H1 (cell line): Measurements from ENCODE around the gene CPNE5. TPM values are rescaled to one million over a fixed set of nuclear protein-coding genes. Genes with fewer than 3 reads are reported as not detected.

ENCODE experiments used
- CTCF ChIA-PET: fragments of 300-600 bp; sonication (Branson Sonifier 250); formaldehyde crosslinking; loops from one replicate; lab custom pipeline; 2021; ENCODE audit not compliant: partially characterized antibody; lab: Charles Lee
- POLR2A ChIA-PET: fragments of 300-600 bp; sonication (Branson Sonifier 250); formaldehyde crosslinking; loops from one replicate; lab custom pipeline; 2021; ENCODE audit warnings: inconsistent platforms; ENCODE audit not compliant: partially characterized antibody; lab: Charles Lee
- DNase-seq, 2 experiments: peaks; one replicate each; pipeline versions ENCODE4 v3.0.0 to v3.0.0-alpha.2; 2010 to 2022; ENCODE audit warnings: low spot score in 2 of 2, low read depth in 1 of 2, mixed read lengths in 1 of 2
- FAIRE-seq: peaks from 2 replicates; lab custom pipeline; 2011; peaks lifted over from hg19 to GRCh38; lab: Jason Lieb, UNC
- H2AFZ ChIP-seq: 2 replicates; pipeline ENCODE4 v1.8.1; 2012; ENCODE audit warnings: low read length, inconsistent platforms
- H2AK5ac ChIP-seq: 2 replicates; pipeline ENCODE4 v1.6.1; 2013; ENCODE audit warnings: low read depth, low read length
- H2BK120ac ChIP-seq: replicated peaks from 2 replicates; pipeline ENCODE3; 2013; ENCODE audit warnings: low read depth, low read length, inconsistent platforms
- H2BK12ac ChIP-seq: 2 replicates; pipeline ENCODE4 v1.6.1; 2013; ENCODE audit warnings: low read depth, low read length
- H2BK15ac ChIP-seq: 2 replicates; pipeline ENCODE4 v1.6.1; 2013; ENCODE audit warnings: low read length
- H2BK20ac ChIP-seq: 2 replicates; pipeline ENCODE4 v1.6.1; 2013; ENCODE audit warnings: low read length
- H2BK5ac ChIP-seq: 2 replicates; pipeline ENCODE4 v1.6.1; 2013; ENCODE audit warnings: low read depth, low read length
- H3K14ac ChIP-seq: 2 replicates; pipeline ENCODE4 v1.6.1; 2013; ENCODE audit warnings: inconsistent platforms; ENCODE audit not compliant: insufficient read length
- H3K18ac ChIP-seq: 2 replicates; pipeline ENCODE4 v1.6.1; 2013; ENCODE audit warnings: low read length; ENCODE audit errors: extremely low read depth
- H3K23ac ChIP-seq: 2 replicates; pipeline ENCODE4 v1.6.1; 2013; ENCODE audit warnings: inconsistent platforms; ENCODE audit not compliant: insufficient read length
- H3K23me2 ChIP-seq: 2 replicates; pipeline ENCODE4 v1.6.1; 2013; ENCODE audit warnings: low read depth, low read length
- H3K27ac ChIP-seq: 2 replicates; pipeline ENCODE4 v1.6.1; 2011; ENCODE audit warnings: low read depth, low read length, inconsistent platforms
- H3K27me3 ChIP-seq, 4 experiments: replicated peaks in 1 of 4; 1 replicate in 1 of 4; 2 replicates in 3 of 4; pipeline versions ENCODE4 v1.6.1 to v1.8.1; 2011 to 2013; ENCODE audit warnings: low read length in 3 of 4, mild to moderate bottlenecking in 3 of 4, inconsistent platforms in 2 of 4, mixed read lengths in 2 of 4, moderate library complexity in 1 of 4; ENCODE audit not compliant: control insufficient read depth in 3 of 4, insufficient read depth in 3 of 4; ENCODE audit errors: extremely low read depth in 1 of 4
- H3K36me3 ChIP-seq, 4 experiments: 2 replicates each; pipeline versions ENCODE4 v1.6.1 to v1.8.1; 2011 to 2013; ENCODE audit warnings: mild to moderate bottlenecking in 4 of 4, low read length in 3 of 4, moderate library complexity in 2 of 4, control low read depth in 1 of 4, inconsistent platforms in 1 of 4; ENCODE audit not compliant: insufficient read depth in 4 of 4, control insufficient read depth in 2 of 4
- H3K4ac ChIP-seq: replicated peaks from 2 replicates; pipeline ENCODE3; 2013; ENCODE audit warnings: low read length, low read depth, mixed read lengths, inconsistent platforms; ENCODE audit not compliant: insufficient read length
- H3K4me1 ChIP-seq, 4 experiments: replicated peaks in 1 of 4; 1 replicate in 1 of 4; 2 replicates in 3 of 4; pipeline versions ENCODE4 v1.6.1 to v1.8.1; 2011 to 2013; ENCODE audit warnings: low read length in 3 of 4, inconsistent platforms in 2 of 4, mixed read lengths in 1 of 4; ENCODE audit not compliant: insufficient read depth in 4 of 4, control insufficient read depth in 3 of 4
- H3K4me2 ChIP-seq, 2 experiments: 2 replicates each; pipeline versions ENCODE4 v1.6.1 to v1.8.1; 2011 to 2013; ENCODE audit warnings: low read depth in 2 of 2, low read length in 2 of 2, control low read depth in 1 of 2, inconsistent platforms in 1 of 2, mild to moderate bottlenecking in 1 of 2; ENCODE audit not compliant: insufficient read depth in 1 of 2
- H3K4me3 ChIP-seq, 4 experiments: fragments of 200-600, 300-600 bp in 1 of 4; sonication (generic), shearing (Covaris generic), sonication (Bioruptor Twin) in 1 of 4; 2 replicates each; pipeline versions ENCODE4 v1.5.1 to v1.8.1; 2011 to 2016; ENCODE audit warnings: low read length in 4 of 4, low read depth in 3 of 4, control low read depth in 2 of 4, inconsistent platforms in 2 of 4, mild to moderate bottlenecking in 2 of 4, mixed read lengths in 1 of 4, moderate library complexity in 1 of 4; ENCODE audit not compliant: insufficient read depth in 2 of 4; ENCODE audit errors: extremely low read depth in 1 of 4
- H3K56ac ChIP-seq: replicated peaks from 2 replicates; pipeline ENCODE3; 2013; ENCODE audit warnings: low read depth, mild to moderate bottlenecking, mixed read lengths, low read length, inconsistent platforms; ENCODE audit not compliant: insufficient read length
- H3K79me1 ChIP-seq: 2 replicates; pipeline ENCODE4 v1.6.1; 2013; ENCODE audit warnings: low read depth, low read length, control low read depth
- H3K79me2 ChIP-seq, 2 experiments: 2 replicates each; pipeline versions ENCODE4 v1.6.1 to v1.8.1; 2012 to 2013; ENCODE audit warnings: low read length in 2 of 2, mild to moderate bottlenecking in 2 of 2, inconsistent platforms in 1 of 2; ENCODE audit not compliant: insufficient read depth in 2 of 2, control insufficient read depth in 1 of 2
- H3K9ac ChIP-seq, 4 experiments: replicated peaks in 1 of 4; 1 replicate in 1 of 4; 2 replicates in 3 of 4; pipeline versions ENCODE4 v1.6.1 to v1.8.1; 2011 to 2013; ENCODE audit warnings: low read depth in 3 of 4, low read length in 3 of 4, control low read depth in 2 of 4, mild to moderate bottlenecking in 2 of 4, moderate library complexity in 2 of 4, inconsistent platforms in 1 of 4; ENCODE audit errors: extremely low read depth in 1 of 4
- H3K9me3 ChIP-seq, 2 experiments: 2 replicates each; pipeline versions ENCODE4 v1.6.1 to v1.8.1; 2012 to 2013; ENCODE audit warnings: mild to moderate bottlenecking in 2 of 2, moderate library complexity in 2 of 2, control low read depth in 1 of 2, inconsistent platforms in 1 of 2, low read depth in 1 of 2, low read length in 1 of 2, mixed read lengths in 1 of 2; ENCODE audit not compliant: insufficient read depth in 2 of 2
- H4K20me1 ChIP-seq, 2 experiments: replicated peaks in 1 of 2; 2 replicates each; pipeline versions ENCODE3 to v1.8.1; 2011 to 2013; ENCODE audit warnings: inconsistent platforms in 2 of 2, low read length in 2 of 2, mild to moderate bottlenecking in 1 of 2; ENCODE audit not compliant: insufficient read depth in 2 of 2, control insufficient read depth in 1 of 2
- H4K5ac ChIP-seq: 2 replicates; pipeline ENCODE4 v1.6.1; 2013; ENCODE audit warnings: low read length, low read depth, mixed read lengths, inconsistent platforms; ENCODE audit not compliant: insufficient read length
- H4K8ac ChIP-seq: 2 replicates; pipeline ENCODE4 v1.8.0; 2013; ENCODE audit warnings: mild to moderate bottlenecking, moderate library complexity, low read length, inconsistent platforms; ENCODE audit not compliant: insufficient read depth; ENCODE audit errors: extremely low read depth
- H4K91ac ChIP-seq: replicated peaks from 2 replicates; pipeline ENCODE3; 2013; ENCODE audit warnings: low read length, mixed read lengths, inconsistent platforms; ENCODE audit not compliant: insufficient read length
- BCL11A ChIP-seq, 2 experiments: IDR thresholded peaks; one replicate each; pipeline ENCODE4 v1.6.1; 2011; ENCODE audit warnings: low read depth in 2 of 2, low read length in 2 of 2, mild to moderate bottlenecking in 2 of 2
- BRCA1 ChIP-seq: IDR thresholded peaks from 2 replicates; pipeline ENCODE4 v1.6.1; 2012; ENCODE audit warnings: low read depth, low read length, improper control_type of control experiment
- CBX8 ChIP-seq: fragments of 300-800, 300-1000 bp; sonication (generic); IDR thresholded peaks from 2 replicates; pipeline ENCODE4 v1.7.1; 2016; ENCODE audit warnings: low read depth, low read length, borderline replicate concordance
- CEBPB ChIP-seq: IDR thresholded peaks from 2 replicates; pipeline ENCODE4 v1.6.1; 2012; ENCODE audit warnings: low read depth, low read length
- CHD1 ChIP-seq: IDR thresholded peaks from 2 replicates; pipeline ENCODE4 v1.6.1; 2012; ENCODE audit warnings: low read depth, low read length, improper control_type of control experiment
- E2F6 ChIP-seq: IDR thresholded peaks from 2 replicates; pipeline ENCODE4 v1.6.1; 2012; ENCODE audit warnings: inconsistent platforms
- EP300 ChIP-seq, 2 experiments: IDR thresholded peaks; 1 replicate in 1 of 2; 2 replicates in 1 of 2; pipeline ENCODE4 v1.6.1; 2011 to 2012; ENCODE audit warnings: low read depth in 2 of 2, low read length in 2 of 2, mild to moderate bottlenecking in 2 of 2, borderline replicate concordance in 1 of 2, inconsistent platforms in 1 of 2, moderate library complexity in 1 of 2
- FOSL1 ChIP-seq: IDR thresholded peaks from 2 replicates; pipeline ENCODE4 v1.6.1; 2011; ENCODE audit warnings: mild to moderate bottlenecking, low read depth, low read length, moderate library complexity; ENCODE audit not compliant: insufficient read depth
- JUN ChIP-seq: IDR thresholded peaks from 2 replicates; pipeline ENCODE4 v1.6.1; 2011; ENCODE audit warnings: low read depth, mild to moderate bottlenecking, improper control_type of control experiment, low read length
- RBBP5 ChIP-seq: IDR thresholded peaks from 2 replicates; pipeline ENCODE4 v1.7.1; 2012; ENCODE audit warnings: low read depth, mild to moderate bottlenecking, inconsistent platforms, low read length, moderate library complexity, borderline replicate concordance
- SP1 ChIP-seq: IDR thresholded peaks from 2 replicates; pipeline ENCODE4 v1.6.1; 2011; ENCODE audit warnings: low read depth, low read length
- SP2 ChIP-seq: IDR thresholded peaks from 2 replicates; pipeline ENCODE4 v1.6.1; 2012; ENCODE audit warnings: mild to moderate bottlenecking, low read length, inconsistent platforms
- SP4 ChIP-seq: IDR thresholded peaks from 2 replicates; pipeline ENCODE4 v1.6.1; 2012; ENCODE audit warnings: low read length, inconsistent platforms
- TAF7 ChIP-seq: optimal IDR thresholded peaks from 2 replicates; pipeline ENCODE3; 2011; ENCODE audit warnings: low read depth, mild to moderate bottlenecking, inconsistent platforms, low read length, moderate library complexity, borderline replicate concordance
- WGBS, 2 experiments: shearing (Covaris generic) in 1 of 2; methylation state at CpG; one replicate each; pipeline versions ENCODE4 v1.1.6 to v1.1.7; 2013 to 2015; ENCODE audit warnings: low lambda C conversion rate in 2 of 2, mixed read lengths in 2 of 2, inconsistent platforms in 1 of 2, low coverage in 1 of 2, missing lambda C conversion rate in 1 of 2; ENCODE audit not compliant: insufficient replicate concordance in 2 of 2, insufficient coverage in 1 of 2, insufficient read length in 1 of 2; ENCODE audit errors: extremely low coverage in 1 of 2, missing lambda C conversion rate in 1 of 2; 5-methylcytosine and 5-hydroxymethylcytosine counted together
- polyA plus RNA-seq, 7 experiments: library from polyadenylated mRNA; depleted of rRNA in 3 of 7; stranded (reverse) in 5 of 7; unstranded in 2 of 7; fragments of >200 nt in 5 of 7; fragments of 200-250 nt in 2 of 7; gene quantifications; 1 replicate in 5 of 7; 2 replicates in 1 of 7; 4 replicates in 1 of 7; pipeline versions ENCODE4 v1.2.1 to v1.2.3, GENCODE V29; 2011 to 2013; ENCODE audit warnings: missing spikeins in 2 of 7, mixed read lengths in 2 of 7
- total RNA-seq: library from RNA; stranded (reverse); fragmentation: NEBNext Ultra II Directional; extraction: Animal tissue kit (Norgen Biotek cat#: 25700); gene quantifications from 2 replicates; pipeline ENCODE4 v1.2.1, GENCODE V29; 2021

The CPNE5 gene
- total and polyA plus RNA-seq, 2 of the 8 experiments (the other 6 are each of a cell fraction or from before 2014, with no cell fraction given) = 0.88 to 1.8 TPM

GRCh38 chr6:36699348-36699747, 139.9 kb downstream of the CPNE5 start:
- Histone ChIP-seq H3K18ac (no peak overlapping the region), H3K4me3 (no peak overlapping the region), H4K5ac (no peak overlapping the region), H3K9me3 (no peaks in the 10 kb centered on the region), H3K4me2 (no peak overlapping the region), H2BK20ac (no peak overlapping the region), H4K20me1 (peaks cover 0 to 3% of the 10 kb centered on the region in 2 experiments), H4K8ac (no peak overlapping the region), H2AK5ac (no peak overlapping the region), H3K27ac (no peak overlapping the region), H2BK120ac (no peak overlapping the region), H2BK12ac (no peak overlapping the region), H3K4ac (no peak overlapping the region), H2AFZ (no peak overlapping the region), H3K36me3 (no peaks in the 10 kb centered on the region), H3K79me1 (no peaks in the 10 kb centered on the region), H3K14ac (no peak overlapping the region), H3K23me2 (no peaks in the 10 kb centered on the region), H3K56ac (no peak overlapping the region), H3K4me1 (no peaks in the 10 kb centered on the region), H2BK15ac (no peak overlapping the region), H3K23ac (no peak overlapping the region), H3K9ac (no peak overlapping the region), H3K27me3 (no peaks in the 10 kb centered on the region), H3K79me2 (no peaks in the 10 kb centered on the region), H2BK5ac (no peak overlapping the region), H4K91ac (no peak overlapping the region)
- ChIA-PET POLR2A (interaction anchor here (0.9 kb wide), 1 partner anchor 93 kb away, joined by 3 read pairs; no protein-coding TSS in a partner anchor), CTCF (interaction anchor here (2.0 to 2.1 kb wide), 3 partner anchors 25 to 81 kb away, joined by 4 to 7 read pairs (median 7); no protein-coding TSS in a partner anchor)
- FAIRE-seq (no peak), DNase-seq (no peak)
- 91% methylated on average over 7 of the region's 7 CpGs; no CpG with 5 or more reads in 1 of the 2 experiments for WGBS, 2 experiments
- TF ChIP-seq CBX8 (no peak), RBBP5 (no peak), JUN (no peak), TAF7 (no peak), BRCA1 (no peak), CHD1 (no peak), BCL11A (IDR thresholded peaks at IDR 0.05; ENCODE audit: low read depth in 2 of 2, low read length in 2 of 2) (no peak), SP1 (no peak), FOSL1 (no peak), SP2 (no peak), CEBPB (no peak), EP300 (IDR thresholded peaks at IDR 0.05; ENCODE audit: borderline replicate concordance in 1 of 2, low read depth in 2 of 2, low read length in 2 of 2) (no peak), E2F6 (no peak), SP4 (no peak)
